Measurements from ENCODE around the gene TBC1D17.

Gene TBC1D17

DNA sequence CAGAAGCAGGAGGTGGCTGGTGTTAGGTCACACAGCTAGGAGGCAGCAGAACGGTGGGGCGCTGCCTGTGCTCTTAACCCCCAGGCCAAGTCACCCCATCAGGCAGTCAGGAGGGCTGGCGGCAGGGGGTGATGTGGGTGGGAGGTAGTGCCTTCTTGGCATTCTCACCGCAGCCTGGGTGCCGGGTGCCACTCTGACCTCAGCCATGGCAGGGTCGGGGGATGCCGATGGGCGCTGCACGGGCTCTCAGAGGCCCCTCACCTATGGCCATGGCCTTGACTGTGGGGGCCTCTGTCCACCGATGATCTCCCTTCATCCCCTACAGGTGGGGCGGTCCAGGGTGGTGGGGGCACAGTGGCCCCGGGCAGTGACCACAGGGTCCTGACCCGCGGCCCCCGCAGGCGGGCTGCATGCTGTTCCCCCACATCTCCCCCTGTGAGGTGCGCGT lies 20.9 kb upstream of the TBC1D17 start:
- no peak overlapping the region for H3K4me2 ChIP-seq (ENCODE audit: low read depth, low read length, poor library complexity, severe bottlenecking)
- H3F3A ChIP-seq (ENCODE audit: low read depth): no peaks in the 10 kb centered on the region
- H4K20me1 ChIP-seq (ENCODE audit: insufficient read depth, low read length, poor library complexity, severe bottlenecking): peaks cover 56% of the 10 kb centered on the region
- H2AFZ ChIP-seq (ENCODE audit: low read length): no peak overlapping the region
- no peaks in the 10 kb centered on the region for H3K27me3 ChIP-seq (ENCODE audit: insufficient read depth, low read length, poor library complexity, severe bottlenecking)
- no peak for TF ChIP-seq EZH2phosphoT487 (IDR thresholded peaks at IDR 0.05; ENCODE audit: borderline replicate concordance)
- TF ChIP-seq, protein P1, sequence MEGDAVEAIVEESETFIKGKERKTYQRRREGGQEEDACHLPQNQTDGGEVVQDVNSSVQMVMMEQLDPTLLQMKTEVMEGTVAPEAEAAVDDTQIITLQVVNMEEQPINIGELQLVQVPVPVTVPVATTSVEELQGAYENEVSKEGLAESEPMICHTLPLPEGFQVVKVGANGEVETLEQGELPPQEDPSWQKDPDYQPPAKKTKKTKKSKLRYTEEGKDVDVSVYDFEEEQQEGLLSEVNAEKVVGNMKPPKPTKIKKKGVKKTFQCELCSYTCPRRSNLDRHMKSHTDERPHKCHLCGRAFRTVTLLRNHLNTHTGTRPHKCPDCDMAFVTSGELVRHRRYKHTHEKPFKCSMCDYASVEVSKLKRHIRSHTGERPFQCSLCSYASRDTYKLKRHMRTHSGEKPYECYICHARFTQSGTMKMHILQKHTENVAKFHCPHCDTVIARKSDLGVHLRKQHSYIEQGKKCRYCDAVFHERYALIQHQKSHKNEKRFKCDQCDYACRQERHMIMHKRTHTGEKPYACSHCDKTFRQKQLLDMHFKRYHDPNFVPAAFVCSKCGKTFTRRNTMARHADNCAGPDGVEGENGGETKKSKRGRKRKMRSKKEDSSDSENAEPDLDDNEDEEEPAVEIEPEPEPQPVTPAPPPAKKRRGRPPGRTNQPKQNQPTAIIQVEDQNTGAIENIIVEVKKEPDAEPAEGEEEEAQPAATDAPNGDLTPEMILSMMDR (conservative IDR thresholded peaks at IDR 0.05; ENCODE audit: low read length): no peak
- H3K9me3 ChIP-seq (ENCODE audit: insufficient read depth, low read depth, low read length): no peaks in the 10 kb centered on the region
- H3K4me1 ChIP-seq (ENCODE audit: insufficient read depth, low read length, poor library complexity, severe bottlenecking): peaks cover 14% of the 10 kb centered on the region
- H3K9ac ChIP-seq (ENCODE audit: low read depth, low read length, poor library complexity, severe bottlenecking): no peak overlapping the region
- peaks cover 37% of the 10 kb centered on the region for H3K79me2 ChIP-seq (ENCODE audit: insufficient read depth, low read length)
- H3K9me2 ChIP-seq (replicated peaks; ENCODE audit: low read depth, low read length): no peaks in the 10 kb centered on the region
- H3K36me3 ChIP-seq (ENCODE audit: insufficient read depth, low read length): peaks cover 53% of the 10 kb centered on the region; the same call in 1 of the 2 replicates
- H3K4me3 ChIP-seq (ENCODE audit: low read length, poor library complexity, severe bottlenecking): no peak overlapping the region

DNA sequence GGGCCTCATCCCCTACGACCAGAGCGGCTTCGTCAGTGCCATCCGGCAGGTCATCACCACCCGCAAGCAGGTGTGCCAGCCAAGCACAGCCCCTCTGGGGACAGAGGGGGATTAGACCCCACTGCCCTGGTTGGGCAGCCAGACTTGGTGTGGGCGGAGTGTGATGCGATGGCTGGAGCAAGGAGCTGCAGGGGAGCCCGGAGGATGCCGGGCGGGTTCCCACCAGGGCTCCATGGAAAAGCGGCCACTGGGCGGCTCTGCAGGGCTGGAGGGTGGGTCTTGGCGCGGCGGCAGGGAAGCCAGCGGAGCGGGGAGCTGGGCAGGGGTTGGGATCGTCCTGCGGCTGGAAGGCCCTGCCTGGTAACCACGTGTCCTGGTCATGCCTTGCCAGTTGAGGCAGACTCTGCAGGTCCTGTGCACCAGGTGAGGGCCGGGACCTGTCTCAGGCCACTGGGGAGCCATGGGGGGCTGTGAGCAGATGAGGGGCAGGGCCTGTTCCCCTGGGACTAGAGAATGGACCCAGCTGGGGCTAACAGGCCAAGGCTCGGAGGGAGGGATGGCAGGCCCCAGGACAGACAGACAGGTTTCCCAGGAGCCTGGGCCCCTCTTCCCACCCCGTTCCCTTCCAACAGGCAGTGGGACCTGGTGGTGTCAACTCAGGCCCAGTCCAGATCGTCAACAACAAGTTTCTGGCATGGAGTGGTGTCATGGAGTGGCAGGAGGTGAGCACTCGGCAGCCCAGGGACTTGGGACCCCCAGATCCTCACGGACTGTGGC lies 20.3 kb upstream of the TBC1D17 start:
- Histone ChIP-seq H3K4me3 (ENCODE audit: low read length, poor library complexity, severe bottlenecking) (no peak overlapping the region), H3K4me2 (ENCODE audit: low read depth, low read length, poor library complexity, severe bottlenecking) (no peak overlapping the region), H3K9me2 (replicated peaks; ENCODE audit: low read depth, low read length) (no peaks in the 10 kb centered on the region), H3K79me2 (ENCODE audit: insufficient read depth, low read length) (peaks cover 30% of the 10 kb centered on the region), H3F3A (ENCODE audit: low read depth) (no peaks in the 10 kb centered on the region), H3K9ac (ENCODE audit: low read depth, low read length, poor library complexity, severe bottlenecking) (no peak overlapping the region), H3K36me3 (ENCODE audit: insufficient read depth, low read length) (peaks cover 55% of the 10 kb centered on the region; the same call in 1 of the 2 replicates), H3K9me3 (ENCODE audit: insufficient read depth, low read depth, low read length) (no peaks in the 10 kb centered on the region), H3K27me3 (ENCODE audit: insufficient read depth, low read length, poor library complexity, severe bottlenecking) (no peaks in the 10 kb centered on the region), H2AFZ (ENCODE audit: low read length) (no peak overlapping the region), H4K20me1 (ENCODE audit: insufficient read depth, low read length, poor library complexity, severe bottlenecking) (peaks cover 53% of the 10 kb centered on the region), H3K4me1 (ENCODE audit: insufficient read depth, low read length, poor library complexity, severe bottlenecking) (peaks cover 8% of the 10 kb centered on the region)
- no peak for TF ChIP-seq EZH2phosphoT487 (IDR thresholded peaks at IDR 0.05; ENCODE audit: borderline replicate concordance)
- TF ChIP-seq, protein P1 (conservative IDR thresholded peaks at IDR 0.05; ENCODE audit: low read length): no peak

DNA sequence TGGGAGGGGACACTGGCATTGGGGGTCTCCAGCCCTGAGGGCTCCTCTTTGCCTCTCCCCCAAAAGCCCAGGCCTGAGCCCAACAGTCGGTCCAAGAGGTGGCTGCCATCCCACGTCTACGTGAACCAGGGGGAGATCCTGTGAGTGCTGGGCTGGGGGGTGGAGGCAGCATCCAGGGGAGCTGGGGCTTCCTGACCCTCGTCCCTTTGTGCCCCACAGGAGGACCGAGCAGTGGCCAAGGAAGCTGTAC lies 19.7 kb upstream of the TBC1D17 start:
- no peak overlapping the region for H2AFZ ChIP-seq (ENCODE audit: low read length)
- no peaks in the 10 kb centered on the region for H3F3A ChIP-seq (ENCODE audit: low read depth)
- no peak overlapping the region for H3K4me3 ChIP-seq (ENCODE audit: low read length, poor library complexity, severe bottlenecking)
- no peak overlapping the region for H3K4me2 ChIP-seq (ENCODE audit: low read depth, low read length, poor library complexity, severe bottlenecking)
- no peak overlapping the region for H3K9ac ChIP-seq (ENCODE audit: low read depth, low read length, poor library complexity, severe bottlenecking)
- no peaks in the 10 kb centered on the region for H3K9me3 ChIP-seq (ENCODE audit: insufficient read depth, low read depth, low read length)
- H3K36me3 ChIP-seq (ENCODE audit: insufficient read depth, low read length): peaks cover 55% of the 10 kb centered on the region; the same call in 1 of the 2 replicates
- H4K20me1 ChIP-seq (ENCODE audit: insufficient read depth, low read length, poor library complexity, severe bottlenecking): peaks cover 52% of the 10 kb centered on the region
- H3K4me1 ChIP-seq (ENCODE audit: insufficient read depth, low read length, poor library complexity, severe bottlenecking): peaks cover 3% of the 10 kb centered on the region
- H3K9me2 ChIP-seq (replicated peaks; ENCODE audit: low read depth, low read length): no peaks in the 10 kb centered on the region
- no peak for TF ChIP-seq EZH2phosphoT487 (IDR thresholded peaks at IDR 0.05; ENCODE audit: borderline replicate concordance)
- TF ChIP-seq, protein P1 (conservative IDR thresholded peaks at IDR 0.05; ENCODE audit: low read length): no peak
- peaks cover 25% of the 10 kb centered on the region for H3K79me2 ChIP-seq (ENCODE audit: insufficient read depth, low read length)
- no peaks in the 10 kb centered on the region for H3K27me3 ChIP-seq (ENCODE audit: insufficient read depth, low read length, poor library complexity, severe bottlenecking)

All from Loucy (cell line).